Sigmoid colon (tissue), 4 donors: ENCODE results near the gene NRF1.

Source experiments
- CTCF ChIP-seq, 4 experiments: fragments of 450-650 bp in 3 of 4; fragments of 200-600 bp in 1 of 4; IDR thresholded peaks; one replicate each; pipeline ENCODE4 v1.5.1; 2016 to 2019; ENCODE audit warnings: antibody characterized with exemption in 4 of 4, mild to moderate bottlenecking in 3 of 4, moderate library complexity in 2 of 4
- EP300 ChIP-seq, 4 donors: sonication (generic); formaldehyde crosslinking; IDR thresholded peaks; one replicate each; pipeline ENCODE4 v1.6.1; 2017; ENCODE audit warnings: antibody characterized with exemption in 4 of 4
- POLR2A ChIP-seq, 2 donors: fragments of 450-650 bp; IDR thresholded peaks; one replicate each; pipeline ENCODE4 v1.6.1; 2016; ENCODE audit warnings: antibody characterized with exemption in 2 of 2, mild to moderate bottlenecking in 2 of 2, moderate library complexity in 2 of 2
- POLR2AphosphoS5 ChIP-seq, 4 donors: sonication (generic); formaldehyde crosslinking; IDR thresholded peaks; one replicate each; pipeline ENCODE4 v1.6.1; 2017; ENCODE audit warnings: antibody characterized with exemption in 4 of 4

DNA sequence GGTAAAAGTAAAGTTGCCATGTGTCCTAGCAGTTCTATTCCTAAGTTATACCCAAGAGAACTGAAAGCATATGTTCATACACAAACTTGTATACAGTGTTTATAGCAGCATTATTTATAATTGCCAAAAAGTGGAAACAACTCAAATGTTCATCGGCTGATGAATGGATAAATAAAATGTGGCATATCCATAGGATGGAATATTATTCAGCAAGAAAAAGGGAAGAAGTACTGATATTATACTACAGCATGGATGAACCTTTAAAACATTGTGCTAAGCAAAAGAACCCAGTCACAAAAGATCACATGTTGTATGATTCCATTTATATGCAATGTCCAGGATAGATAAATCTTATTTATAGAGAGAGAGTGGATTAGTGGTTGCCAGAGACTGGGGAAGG is 68.9 kb downstream of the NRF1 start:
- TF ChIP-seq CTCF (IDR thresholded peaks at IDR 0.05) (no peak), POLR2A (IDR thresholded peaks at IDR 0.05) (no peak), EP300 (IDR thresholded peaks at IDR 0.05) (no peak), POLR2AphosphoS5 (IDR thresholded peaks at IDR 0.05) (no peak)
